Hematopoietic multipotent progenitor cell treated with erythropoietin and hydrocortisone succinate and interleukin-3 and kit ligand, for 8 days (in vitro differentiated cells): ENCODE measurements around the gene SH3PXD2A.

ENCODE experiments used
- DNase-seq: peaks from one replicate; pipeline ENCODE4 v3.0.0-alpha.2; 2015

The SH3PXD2A gene, protein sequence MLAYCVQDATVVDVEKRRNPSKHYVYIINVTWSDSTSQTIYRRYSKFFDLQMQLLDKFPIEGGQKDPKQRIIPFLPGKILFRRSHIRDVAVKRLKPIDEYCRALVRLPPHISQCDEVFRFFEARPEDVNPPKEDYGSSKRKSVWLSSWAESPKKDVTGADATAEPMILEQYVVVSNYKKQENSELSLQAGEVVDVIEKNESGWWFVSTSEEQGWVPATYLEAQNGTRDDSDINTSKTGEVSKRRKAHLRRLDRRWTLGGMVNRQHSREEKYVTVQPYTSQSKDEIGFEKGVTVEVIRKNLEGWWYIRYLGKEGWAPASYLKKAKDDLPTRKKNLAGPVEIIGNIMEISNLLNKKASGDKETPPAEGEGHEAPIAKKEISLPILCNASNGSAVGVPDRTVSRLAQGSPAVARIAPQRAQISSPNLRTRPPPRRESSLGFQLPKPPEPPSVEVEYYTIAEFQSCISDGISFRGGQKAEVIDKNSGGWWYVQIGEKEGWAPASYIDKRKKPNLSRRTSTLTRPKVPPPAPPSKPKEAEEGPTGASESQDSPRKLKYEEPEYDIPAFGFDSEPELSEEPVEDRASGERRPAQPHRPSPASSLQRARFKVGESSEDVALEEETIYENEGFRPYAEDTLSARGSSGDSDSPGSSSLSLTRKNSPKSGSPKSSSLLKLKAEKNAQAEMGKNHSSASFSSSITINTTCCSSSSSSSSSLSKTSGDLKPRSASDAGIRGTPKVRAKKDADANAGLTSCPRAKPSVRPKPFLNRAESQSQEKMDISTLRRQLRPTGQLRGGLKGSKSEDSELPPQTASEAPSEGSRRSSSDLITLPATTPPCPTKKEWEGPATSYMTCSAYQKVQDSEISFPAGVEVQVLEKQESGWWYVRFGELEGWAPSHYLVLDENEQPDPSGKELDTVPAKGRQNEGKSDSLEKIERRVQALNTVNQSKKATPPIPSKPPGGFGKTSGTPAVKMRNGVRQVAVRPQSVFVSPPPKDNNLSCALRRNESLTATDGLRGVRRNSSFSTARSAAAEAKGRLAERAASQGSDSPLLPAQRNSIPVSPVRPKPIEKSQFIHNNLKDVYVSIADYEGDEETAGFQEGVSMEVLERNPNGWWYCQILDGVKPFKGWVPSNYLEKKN

DNA sequence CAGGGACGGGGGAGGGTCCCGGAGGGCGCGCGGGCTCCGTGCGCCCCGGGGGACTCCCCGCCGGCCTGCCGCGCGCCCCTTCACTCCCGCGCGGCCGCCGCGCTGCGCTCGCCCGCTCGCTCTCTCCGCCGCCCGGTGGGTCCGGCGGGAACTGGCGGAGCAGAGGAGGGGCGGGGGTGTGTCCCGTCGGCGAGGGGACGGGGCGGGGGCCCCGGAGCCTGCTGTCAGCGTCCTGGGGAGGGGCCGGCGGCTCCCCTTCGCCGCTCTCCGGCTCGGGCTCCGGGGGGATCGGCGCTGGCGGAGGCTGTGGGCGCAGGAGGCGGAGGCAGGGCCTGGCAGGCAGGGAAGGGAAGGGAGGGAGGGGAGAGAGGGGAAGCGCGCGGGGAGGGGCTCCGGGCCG is at the start of gene SH3PXD2A:
TSS of gene SH3PXD2A (minus strand) at position 153 of the 400 bp plus-strand sequence. CDS start 310 bp downstream, outside the sequence.
- no peak for DNase-seq

DNA sequence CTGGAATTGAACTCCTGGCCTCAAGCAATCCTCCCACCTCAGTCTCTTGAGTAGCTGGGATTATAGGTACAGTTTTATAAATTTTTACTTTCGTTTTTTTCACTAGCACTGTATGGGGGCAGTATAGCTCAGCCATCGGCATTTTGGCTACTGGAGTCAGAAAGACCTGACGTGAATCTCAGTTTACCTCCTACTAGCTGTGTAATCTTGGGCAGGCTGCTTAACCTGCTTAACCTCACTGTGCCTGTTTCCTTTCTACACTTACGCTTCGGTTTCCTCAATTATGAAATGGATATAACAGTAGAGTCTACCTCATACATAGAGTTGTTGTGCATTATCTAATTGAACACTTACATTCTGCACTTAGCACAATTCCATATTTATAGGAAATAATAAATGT is 45.9 kb upstream of the SH3PXD2A start:
- no peak for DNase-seq

DNA sequence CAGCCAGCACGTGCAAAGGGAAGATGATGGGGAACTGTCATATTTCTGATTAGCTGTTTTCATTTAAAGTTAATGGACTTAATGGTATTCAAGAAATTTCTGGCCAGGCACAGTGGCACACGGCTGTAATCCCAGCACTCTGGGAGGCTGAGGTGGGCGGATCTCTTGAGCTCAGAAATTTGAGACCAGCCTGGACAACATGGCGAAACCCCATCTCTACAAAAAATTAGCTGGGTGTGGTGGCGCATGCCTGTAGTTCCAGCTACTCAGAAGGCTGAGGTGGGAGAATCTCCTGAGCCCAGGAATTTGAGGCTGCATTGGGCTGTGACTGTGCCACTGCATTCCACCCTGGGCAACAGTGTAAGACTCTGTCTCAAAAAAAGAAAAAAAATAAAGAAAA is 43.9 kb upstream of the SH3PXD2A start:
- no peak for DNase-seq

DNA sequence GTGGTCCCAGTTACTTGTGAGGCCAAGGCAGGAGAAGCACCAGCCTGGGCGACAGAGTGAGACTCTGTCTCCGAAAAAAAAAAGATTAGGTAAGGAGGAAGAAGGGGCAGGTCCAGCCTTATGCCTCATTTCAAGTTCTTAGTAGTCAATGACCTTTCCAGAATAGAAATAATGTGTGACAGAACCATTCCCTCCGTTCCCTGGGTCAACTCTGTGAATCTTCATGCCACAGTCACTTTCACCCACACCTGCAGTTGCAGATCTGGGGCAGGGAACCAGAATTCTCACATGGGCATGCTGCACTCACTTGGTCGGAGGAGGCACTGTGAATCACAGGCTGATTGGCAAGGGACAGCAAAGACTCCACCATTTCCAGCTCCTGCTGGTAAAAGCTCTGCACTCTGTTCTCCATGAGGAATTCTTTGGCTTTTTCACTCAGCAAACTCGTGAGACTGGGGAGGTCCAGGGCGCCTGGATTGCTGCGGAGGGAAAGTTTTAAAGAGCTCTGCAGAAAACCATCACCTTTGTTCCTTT is 41.9 kb upstream of the SH3PXD2A start:
- DNase-seq, result no peak

DNA sequence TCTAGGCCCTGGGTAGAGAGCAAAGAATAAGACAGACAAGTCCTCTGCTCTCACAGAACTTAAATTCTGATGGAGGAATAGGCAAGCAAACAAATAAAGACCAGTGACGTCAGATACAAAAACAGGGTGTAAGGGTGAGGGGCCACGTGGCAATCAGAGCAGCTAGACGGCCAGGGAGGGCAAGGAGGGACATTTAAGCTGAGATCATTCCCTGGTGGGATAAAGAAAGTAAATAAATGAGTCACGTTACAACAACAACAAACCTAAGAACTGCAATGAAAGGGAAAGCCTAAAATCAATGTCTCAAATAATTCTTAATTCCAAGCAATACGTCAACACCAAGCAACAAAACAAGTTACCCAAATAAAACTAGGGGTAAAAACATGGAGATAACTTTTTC is 40.8 kb upstream of the SH3PXD2A start:
- no peak for DNase-seq

DNA sequence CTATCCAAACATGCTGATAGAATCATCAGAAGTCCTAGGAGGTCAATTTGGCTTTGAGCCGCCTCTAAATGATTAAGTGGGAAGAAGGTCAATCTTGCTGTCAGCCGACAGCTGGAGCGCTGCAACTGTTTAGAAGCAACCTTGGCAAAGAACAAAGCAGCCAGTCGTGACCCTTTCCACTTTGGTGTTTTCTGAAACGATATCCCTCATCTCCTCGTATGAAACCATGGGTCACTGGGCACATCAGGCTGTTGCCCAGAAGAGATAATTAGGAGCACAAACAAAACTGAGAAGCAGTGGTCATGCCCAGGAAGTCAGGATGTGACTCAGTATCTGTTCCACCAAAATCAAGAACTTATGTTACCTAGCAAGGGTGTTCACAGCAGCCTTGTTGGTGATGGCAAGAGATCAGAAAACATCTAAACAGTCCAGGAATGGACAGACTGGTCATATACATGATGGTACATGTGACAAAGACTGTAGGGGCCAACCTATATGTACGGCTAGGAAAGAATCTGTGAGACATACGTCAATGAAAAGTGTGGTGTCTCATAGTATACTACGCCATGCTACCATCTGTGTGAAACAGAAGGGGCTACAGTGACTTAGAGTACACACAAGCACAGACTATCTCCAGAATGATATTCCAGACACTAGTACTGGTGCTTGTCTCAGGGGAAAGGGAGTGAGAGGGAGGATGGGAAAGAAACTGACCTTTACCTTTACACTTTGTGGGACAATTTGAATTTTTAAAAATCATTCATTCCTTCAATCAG is 40.2 kb upstream of the SH3PXD2A start:
- no peak for DNase-seq

DNA sequence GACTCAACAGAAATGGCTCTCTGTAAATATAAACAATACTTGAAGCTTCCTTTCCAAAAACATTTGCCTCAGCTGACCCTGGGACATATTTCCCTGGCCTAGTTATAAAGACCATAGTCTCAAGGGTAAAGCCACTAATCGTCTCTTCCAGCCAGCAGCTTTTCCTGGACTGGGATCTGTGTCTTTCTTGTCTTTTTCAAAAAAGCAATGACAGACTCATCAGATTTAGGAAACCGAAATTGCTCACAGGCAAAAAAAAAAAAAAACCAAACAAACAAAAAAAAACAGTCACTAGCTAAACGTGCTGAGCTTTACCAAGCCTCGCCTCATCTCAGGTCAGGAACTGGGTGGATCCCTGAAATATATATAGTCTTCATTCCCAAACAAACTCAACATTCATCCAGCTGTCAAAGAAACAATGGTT is 39.1 kb upstream of the SH3PXD2A start:
- DNase-seq, result no peak

DNA sequence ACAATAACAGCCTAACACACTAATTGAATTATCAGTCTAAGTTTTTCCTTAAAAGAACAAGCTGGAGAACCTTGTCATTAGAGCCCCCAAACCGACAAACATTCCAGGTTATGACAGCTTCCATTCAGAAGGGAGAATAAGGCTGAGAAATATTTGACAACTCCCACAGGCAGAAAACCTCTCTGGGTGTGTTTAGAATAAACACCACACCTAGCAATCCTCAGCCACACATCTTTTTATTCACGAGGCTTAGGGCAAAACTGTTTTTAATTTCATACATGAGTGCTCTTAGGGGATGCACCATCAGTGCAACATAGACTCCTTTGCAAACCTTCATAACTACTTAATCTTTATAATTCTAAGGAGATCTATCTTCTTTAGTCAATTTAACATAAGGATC is 38.4 kb upstream of the SH3PXD2A start:
- no peak for DNase-seq

DNA sequence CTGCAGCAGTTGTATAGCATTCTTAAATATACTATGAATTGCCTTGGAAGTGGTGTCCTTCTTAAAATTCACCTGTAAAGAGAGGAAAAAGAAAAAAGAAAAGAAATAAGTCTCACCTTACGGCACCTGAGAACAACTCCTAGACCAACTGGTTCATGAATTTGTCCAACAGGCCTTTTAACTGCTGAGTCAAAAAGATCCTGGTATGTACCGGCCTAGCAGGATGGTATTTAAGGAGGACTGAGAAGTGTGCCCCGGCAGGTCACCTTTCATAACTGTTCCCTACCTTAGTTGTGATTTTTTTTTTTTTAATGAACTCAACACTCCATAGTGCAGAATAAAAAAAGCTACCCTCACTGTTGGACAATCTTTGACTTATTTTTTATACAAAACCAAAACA is 36.8 kb upstream of the SH3PXD2A start:
- no peak for DNase-seq

DNA sequence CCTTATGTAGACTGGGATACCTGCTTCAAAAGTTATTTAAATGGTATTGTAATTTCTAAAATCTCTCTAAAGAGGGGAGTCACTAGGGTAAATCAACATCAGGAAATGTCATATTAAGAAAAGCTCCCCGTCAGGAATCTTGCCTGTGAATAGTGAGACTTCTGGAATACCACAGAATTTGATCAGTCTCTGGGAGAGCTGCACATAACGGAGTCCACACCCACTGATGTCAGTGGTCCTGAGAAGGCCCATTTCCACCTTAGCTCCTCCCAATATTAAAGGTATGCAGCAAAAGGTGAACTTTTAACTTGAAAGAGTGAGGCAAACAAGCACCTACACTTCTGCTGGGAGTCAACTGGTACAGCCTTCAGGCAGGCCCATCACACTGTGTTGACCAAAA is 35.3 kb upstream of the SH3PXD2A start:
- DNase-seq, result no peak

DNA sequence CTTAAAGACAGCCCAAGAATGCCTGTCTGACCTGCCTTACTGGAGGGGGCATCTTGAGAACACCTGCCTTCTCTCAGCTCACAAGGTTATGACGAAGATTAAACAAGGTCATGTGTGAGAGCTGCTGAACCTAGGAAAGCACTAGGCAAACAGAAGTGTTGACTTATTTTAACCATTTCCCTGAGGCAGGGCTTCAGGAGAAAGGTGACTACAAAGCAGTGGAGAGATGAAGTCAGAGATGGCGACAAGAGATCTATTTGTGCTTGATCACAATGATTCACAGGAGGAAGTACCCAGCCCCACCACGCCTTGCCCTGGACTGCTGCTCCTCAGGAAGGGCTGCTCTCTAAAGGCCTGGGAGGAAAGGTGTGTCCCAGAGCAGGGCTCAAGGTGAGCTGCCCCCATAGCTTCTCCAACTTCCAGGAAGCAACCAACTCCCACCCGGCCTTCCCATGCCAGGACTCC is 34.9 kb upstream of the SH3PXD2A start:
- DNase-seq, result no peak

DNA sequence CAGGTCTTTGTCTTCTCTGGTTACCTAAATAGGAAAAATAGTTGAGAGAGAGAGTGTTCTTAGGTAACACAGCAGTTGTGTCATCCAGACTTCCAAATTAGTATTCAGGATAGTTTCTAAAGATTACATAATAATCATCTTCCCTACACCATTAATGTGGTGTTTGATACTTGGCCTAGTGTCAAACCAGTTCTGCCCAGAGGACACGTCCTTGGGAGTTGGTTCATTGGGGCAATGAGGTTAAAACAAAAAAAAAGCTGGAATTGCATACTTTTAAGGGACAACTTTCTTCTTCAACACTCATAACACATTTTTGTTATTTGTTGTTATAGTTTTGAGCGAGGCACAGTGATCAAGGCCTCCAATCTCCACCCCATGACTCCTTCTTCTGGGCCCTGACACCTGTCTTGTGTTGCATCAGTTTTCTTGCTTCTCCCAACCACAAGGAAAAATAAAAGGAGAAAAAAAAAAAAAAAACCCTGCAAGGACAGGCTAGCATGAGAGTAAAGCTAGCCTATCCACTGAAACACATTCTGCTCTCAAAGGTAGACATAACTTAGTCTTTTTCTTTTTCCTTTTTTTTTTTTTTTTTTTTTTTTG is 33.8 kb upstream of the SH3PXD2A start:
- DNase-seq, result no peak

DNA sequence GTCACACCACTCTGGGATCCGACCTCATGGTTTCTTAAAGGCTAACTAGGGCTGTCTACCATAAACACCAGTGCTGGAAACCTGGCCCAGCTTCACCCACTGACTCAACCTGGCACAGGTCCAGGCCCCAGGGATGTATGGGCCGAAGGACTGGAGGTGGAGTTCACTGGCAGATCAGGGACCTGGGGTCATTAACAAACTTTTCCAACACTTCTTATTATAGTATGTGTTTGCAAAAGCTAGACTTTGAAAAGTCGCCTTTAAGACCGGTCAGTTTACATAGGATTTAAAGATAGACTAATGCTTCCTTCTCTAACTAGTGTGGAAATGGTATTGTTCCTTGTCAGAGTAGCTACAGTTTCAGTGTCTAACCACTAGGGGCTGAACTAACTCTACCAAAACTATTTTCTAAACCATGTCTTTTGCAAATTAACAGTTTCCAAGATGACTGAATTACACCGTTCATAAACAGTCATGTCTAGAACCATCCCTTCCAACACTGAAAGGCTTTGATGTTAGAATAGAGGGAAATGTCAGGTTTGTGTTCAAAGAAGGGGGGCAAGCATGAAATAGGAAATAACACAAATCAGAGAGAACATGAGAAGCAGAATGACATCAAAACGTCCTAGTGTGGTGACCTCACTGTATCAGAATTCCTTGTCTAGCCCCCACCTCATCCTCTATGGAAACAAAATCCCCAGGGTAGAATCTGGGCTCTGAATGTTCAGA is 32.9 kb upstream of the SH3PXD2A start:
- DNase-seq, result peak; percentile 77

DNA sequence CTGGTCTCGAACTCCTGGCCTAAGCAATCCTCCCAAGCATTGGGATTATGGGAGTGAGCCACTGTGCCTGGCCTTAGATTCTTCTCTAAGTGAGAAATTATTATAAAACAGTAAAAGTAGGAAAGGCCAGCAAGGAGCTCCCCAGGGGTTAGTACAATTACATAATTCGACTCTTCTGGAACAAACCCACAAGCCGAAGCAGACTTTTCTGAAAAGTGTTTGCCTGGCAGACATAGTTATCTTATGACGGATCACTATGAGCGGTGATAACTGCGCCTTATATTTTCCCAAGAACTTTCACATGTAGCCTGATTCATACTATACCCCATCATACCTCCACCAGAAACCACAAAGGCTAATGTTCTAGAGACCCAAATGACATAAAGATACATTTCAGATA is 30.2 kb upstream of the SH3PXD2A start:
- DNase-seq, result no peak

DNA sequence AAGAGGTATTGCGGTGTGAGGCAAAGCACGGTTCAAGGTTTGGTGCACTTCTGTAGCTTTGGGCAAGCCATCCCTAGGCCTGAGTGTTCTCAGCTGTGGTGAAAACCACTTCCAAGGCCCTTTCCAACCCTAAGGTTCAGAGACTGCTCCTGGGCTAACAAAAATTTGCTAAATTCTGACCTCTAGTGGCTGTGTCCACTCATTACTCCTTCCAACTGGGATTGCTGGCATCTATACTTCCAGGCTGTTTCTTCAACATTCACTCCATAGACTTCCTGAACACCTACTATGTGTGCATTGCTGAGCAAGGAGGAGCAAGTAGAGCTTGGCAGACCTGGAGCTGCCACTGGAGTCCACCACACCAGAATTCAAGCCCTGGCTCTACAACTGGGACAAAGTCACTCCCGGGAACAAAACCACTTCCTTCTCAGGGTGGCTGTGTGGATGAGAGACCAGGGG is 29.3 kb upstream of the SH3PXD2A start:
- DNase-seq, result peak; percentile 66

DNA sequence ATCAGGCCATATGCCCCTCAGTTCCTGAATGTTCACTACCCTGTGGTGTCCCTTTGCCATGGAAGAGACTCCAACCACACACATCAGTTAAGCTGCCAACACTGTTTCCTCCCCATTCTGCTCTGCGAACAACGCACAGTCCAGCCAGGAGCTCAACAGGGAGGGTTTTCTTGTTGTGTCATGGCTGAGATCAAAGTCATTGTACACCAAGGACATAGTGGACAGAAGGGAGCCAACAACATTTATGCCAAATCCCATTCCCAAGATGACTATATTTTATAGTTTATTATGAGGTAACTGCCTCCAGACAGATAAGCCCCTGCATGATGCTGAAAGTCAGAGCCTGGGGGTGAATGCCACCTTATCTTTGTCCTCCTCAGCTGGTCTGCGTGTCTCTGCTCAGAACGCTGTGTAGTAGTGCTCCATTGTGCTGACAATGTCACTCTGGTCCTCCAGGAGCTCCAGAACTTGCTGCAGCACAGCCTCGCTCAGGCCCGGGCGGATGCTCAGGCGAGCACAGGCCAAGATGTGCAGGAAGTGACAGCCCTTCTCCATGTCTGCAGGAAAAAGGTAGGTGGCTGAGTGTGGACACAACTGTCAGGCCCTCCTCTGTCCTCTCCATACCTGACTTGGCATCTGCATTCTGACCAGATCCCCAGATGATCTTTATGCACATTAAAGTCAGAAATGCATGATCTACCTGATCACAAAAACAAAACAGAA is 27.1 kb upstream of the SH3PXD2A start:
- DNase-seq, result no peak

DNA sequence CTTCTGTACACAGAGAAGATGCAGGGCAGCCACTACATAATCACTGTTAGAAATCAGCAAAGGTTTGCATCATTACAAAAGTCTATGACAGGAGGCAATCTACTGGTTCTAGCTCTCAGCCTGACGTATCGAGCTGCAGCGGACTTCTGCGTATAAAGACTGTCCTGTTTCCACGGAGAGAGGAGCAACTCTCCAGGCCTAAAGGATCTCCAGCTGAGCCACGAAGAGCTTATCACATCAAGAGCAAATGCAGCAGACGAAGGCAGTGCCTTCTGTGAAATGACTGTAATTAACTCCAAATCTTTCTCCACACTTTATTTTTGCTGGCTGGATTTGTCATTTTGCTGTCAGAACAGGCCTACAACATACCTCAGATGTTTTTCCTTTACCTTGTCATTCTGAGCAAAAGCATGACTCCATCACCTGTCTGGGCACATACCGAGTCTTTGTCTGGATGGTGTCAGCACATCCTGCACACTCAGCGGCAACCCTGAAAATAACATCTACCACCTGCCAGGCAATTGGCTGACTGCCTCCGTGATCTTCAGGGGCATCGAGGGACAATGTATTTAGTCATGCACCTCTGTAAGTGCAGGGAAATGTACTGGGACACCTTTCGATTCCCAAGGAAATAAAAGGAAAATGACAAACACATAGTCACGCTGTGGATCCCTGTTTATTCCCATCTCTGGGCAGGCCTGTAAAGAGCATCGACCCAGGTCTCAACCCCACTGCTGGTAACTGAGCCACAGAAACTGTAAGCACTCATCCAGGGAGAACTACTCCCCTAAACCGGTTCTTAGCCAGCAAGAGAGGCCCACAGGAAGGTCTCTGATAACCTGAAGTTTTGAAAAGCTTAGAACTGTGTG is 26.3 kb upstream of the SH3PXD2A start:
- DNase-seq, result no peak

DNA sequence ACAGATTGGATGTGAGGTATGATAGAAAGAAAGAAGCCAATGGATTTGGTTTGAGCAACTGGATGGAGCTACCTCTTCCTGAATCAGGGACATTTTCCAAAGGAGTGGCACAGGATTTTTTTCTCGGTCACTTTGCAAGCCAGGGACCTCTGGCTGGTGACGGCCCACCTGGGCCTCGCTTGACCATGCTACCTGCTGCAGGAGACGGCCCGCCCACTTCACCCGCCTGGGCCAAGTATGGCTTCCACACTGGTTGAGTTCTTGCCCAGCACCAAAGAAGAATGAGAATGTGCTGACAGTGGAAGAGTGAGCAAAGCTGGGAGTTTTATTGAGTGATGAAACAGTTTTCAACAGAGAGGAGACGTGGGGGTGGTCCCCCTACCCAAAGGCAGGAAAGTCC is 24.5 kb upstream of the SH3PXD2A start:
- DNase-seq, result no peak

DNA sequence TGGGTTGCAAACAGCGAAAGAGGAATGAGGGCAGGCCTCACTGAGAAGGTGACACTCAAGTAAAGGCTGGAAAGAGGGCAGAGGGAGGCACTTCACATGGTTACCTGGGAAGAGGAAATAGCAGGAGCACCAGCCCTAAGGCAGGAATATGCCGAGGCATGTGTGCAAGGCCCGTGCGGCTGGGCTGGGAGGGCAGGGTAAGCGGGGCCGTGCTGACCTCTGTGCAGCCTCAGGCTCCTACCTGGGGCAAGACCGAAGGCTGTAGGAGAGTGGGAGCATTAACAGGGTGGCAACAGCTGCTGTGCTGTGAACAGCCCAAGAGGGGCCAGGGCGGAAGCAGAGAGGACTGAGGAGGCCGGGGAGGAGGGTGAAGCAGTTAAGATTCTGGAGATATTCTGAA is 24.0 kb upstream of the SH3PXD2A start:
- no peak for DNase-seq
